PC-3 (cell line): ENCODE measurements around the gene ARHGEF4.

ENCODE experiments used
- EZH2phosphoT487 ChIP-seq: fragments of 300-600 bp; sonication (generic); IDR thresholded peaks from 2 replicates; pipeline ENCODE4 v1.6.1; 2018; ENCODE audit warnings: mild to moderate bottlenecking, antibody characterized with exemption, low read length, borderline replicate concordance
- TF ChIP-seq, protein P1 (sequence below): fragments of 300-600 bp; sonication (generic); conservative IDR thresholded peaks from 2 replicates; pipeline ENCODE4 v1.5.1; 2017; ENCODE audit warnings: antibody characterized with exemption, low read depth, mild to moderate bottlenecking, low read length

GRCh38 chr2:130874512-130874911 is 37.8 kb downstream of the ARHGEF4 start:
- TF ChIP-seq, protein P1, sequence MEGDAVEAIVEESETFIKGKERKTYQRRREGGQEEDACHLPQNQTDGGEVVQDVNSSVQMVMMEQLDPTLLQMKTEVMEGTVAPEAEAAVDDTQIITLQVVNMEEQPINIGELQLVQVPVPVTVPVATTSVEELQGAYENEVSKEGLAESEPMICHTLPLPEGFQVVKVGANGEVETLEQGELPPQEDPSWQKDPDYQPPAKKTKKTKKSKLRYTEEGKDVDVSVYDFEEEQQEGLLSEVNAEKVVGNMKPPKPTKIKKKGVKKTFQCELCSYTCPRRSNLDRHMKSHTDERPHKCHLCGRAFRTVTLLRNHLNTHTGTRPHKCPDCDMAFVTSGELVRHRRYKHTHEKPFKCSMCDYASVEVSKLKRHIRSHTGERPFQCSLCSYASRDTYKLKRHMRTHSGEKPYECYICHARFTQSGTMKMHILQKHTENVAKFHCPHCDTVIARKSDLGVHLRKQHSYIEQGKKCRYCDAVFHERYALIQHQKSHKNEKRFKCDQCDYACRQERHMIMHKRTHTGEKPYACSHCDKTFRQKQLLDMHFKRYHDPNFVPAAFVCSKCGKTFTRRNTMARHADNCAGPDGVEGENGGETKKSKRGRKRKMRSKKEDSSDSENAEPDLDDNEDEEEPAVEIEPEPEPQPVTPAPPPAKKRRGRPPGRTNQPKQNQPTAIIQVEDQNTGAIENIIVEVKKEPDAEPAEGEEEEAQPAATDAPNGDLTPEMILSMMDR, result no peak
- no peak for TF ChIP-seq EZH2phosphoT487
